Skeletal muscle tissue (tissue), 4 donors: ENCODE data around the gene ZNF654. TPM values are rescaled to one million over a fixed set of nuclear protein-coding genes. Genes with fewer than 3 reads are reported as not detected.
A peak's percentile ranks its signal among the peaks of the same experiment; 100 is the strongest.

Experiments
- H3K27ac ChIP-seq: one replicate; pipeline ENCODE4 v1.7.0; 2013; ENCODE audit warnings: mild to moderate bottlenecking, low read depth, low read length, inconsistent platforms
- H3K27me3 ChIP-seq, 3 donors: one replicate each; pipeline ENCODE4 v1.7.0; 2013; ENCODE audit warnings: low read length in 3 of 3; ENCODE audit not compliant: control insufficient read depth in 3 of 3, insufficient read depth in 3 of 3
- H3K36me3 ChIP-seq, 3 donors: one replicate each; pipeline ENCODE4 v1.7.0; 2013; ENCODE audit warnings: low read length in 3 of 3; ENCODE audit not compliant: control insufficient read depth in 3 of 3, insufficient read depth in 3 of 3
- H3K4me1 ChIP-seq, 3 donors: one replicate each; pipeline ENCODE4 v1.7.0; 2013; ENCODE audit warnings: low read length in 3 of 3, mild to moderate bottlenecking in 3 of 3; ENCODE audit not compliant: control insufficient read depth in 3 of 3, insufficient read depth in 3 of 3
- H3K4me3 ChIP-seq, 3 donors: one replicate each; pipeline ENCODE4 v1.7.0; 2013; ENCODE audit warnings: low read length in 3 of 3
- H3K9ac ChIP-seq, 3 donors: one replicate each; pipeline ENCODE4 v1.7.0; 2013; ENCODE audit warnings: low read length in 3 of 3, mild to moderate bottlenecking in 3 of 3, moderate library complexity in 2 of 3, low read depth in 1 of 3
- H3K9me3 ChIP-seq, 3 donors: one replicate each; pipeline ENCODE4 v1.7.0; 2013; ENCODE audit warnings: low read length in 3 of 3; ENCODE audit not compliant: control insufficient read depth in 3 of 3
- total RNA-seq: library from RNA; depleted of rRNA; stranded (reverse); fragments of >200 nt; gene quantifications from one replicate; pipeline ENCODE4 v1.2.3, GENCODE V29; 2014
- donor health status: Osteomylitis.

The ZNF654 gene
- total RNA-seq, 1 donor from 2014 or later, result 12.5 TPM

- Histone ChIP-seq H3K27ac (no peak overlapping the region), H3K4me3 (no peak overlapping the region), H3K36me3 (no peaks in the 10 kb centered on the region), H3K9ac (no peak overlapping the region), H3K9me3 (no peaks in the 10 kb centered on the region), H3K27me3 (no peaks in the 10 kb centered on the region), H3K4me1 (peaks cover 0 to 7% (median 0%) of the 10 kb centered on the region in 3 donors)
Observed at GRCh38 chr3:88033079-88033478, 26.0 kb upstream of the ZNF654 start.

- Histone ChIP-seq H3K27ac (no peak overlapping the region), H3K36me3 (no peaks in the 10 kb centered on the region)
Observed at GRCh38 chr3:88033808-88034207, 25.2 kb upstream of the ZNF654 start.

GRCh38 chr3:88034491-88035275 is 24.4 kb upstream of the ZNF654 start:
- H3K36me3 ChIP-seq, result no peaks in the 10 kb centered on the region
- H3K9ac ChIP-seq, result no peak overlapping the region
- H3K27ac ChIP-seq, result no peak overlapping the region
- no peaks in the 10 kb centered on the region for H3K27me3 ChIP-seq
- H3K9me3 ChIP-seq, result no peaks in the 10 kb centered on the region
- H3K4me3 ChIP-seq, result no peak overlapping the region
- peaks cover 0 to 7% (median 0%) of the 10 kb centered on the region in 3 donors for H3K4me1 ChIP-seq

More at GRCh38 chr3:88033808-88034207, 25.2 kb upstream of the ZNF654 start:
- H3K9ac ChIP-seq, result peak overlapping the region in 1 of 3 donors; percentile 38
- no peaks in the 10 kb centered on the region for H3K9me3 ChIP-seq
- H3K4me1 ChIP-seq, result peaks cover 0 to 7% (median 0%) of the 10 kb centered on the region in 3 donors
- no peak overlapping the region for H3K4me3 ChIP-seq
- no peaks in the 10 kb centered on the region for H3K27me3 ChIP-seq

GRCh38 chr3:88036221-88036620 is 22.8 kb upstream of the ZNF654 start:
- H3K9ac ChIP-seq, result no peak overlapping the region
- no peak overlapping the region for H3K27ac ChIP-seq
- no peaks in the 10 kb centered on the region for H3K9me3 ChIP-seq
- H3K4me3 ChIP-seq, result no peak overlapping the region
- H3K27me3 ChIP-seq, result no peaks in the 10 kb centered on the region
- H3K4me1 ChIP-seq, result peaks cover 0 to 6% (median 0%) of the 10 kb centered on the region in 3 donors
- no peaks in the 10 kb centered on the region for H3K36me3 ChIP-seq

- Histone ChIP-seq H3K27ac (no peak overlapping the region), H3K4me3 (no peak overlapping the region), H3K4me1 (no peaks in the 10 kb centered on the region), H3K36me3 (no peaks in the 10 kb centered on the region), H3K27me3 (no peaks in the 10 kb centered on the region), H3K9ac (no peak overlapping the region), H3K9me3 (no peaks in the 10 kb centered on the region)
Observed at GRCh38 chr3:88038566-88038965, 20.5 kb upstream of the ZNF654 start.

GRCh38 chr3:88040529-88040928 is 18.5 kb upstream of the ZNF654 start:
- Histone ChIP-seq H3K27ac (no peak overlapping the region), H3K4me3 (no peak overlapping the region), H3K9me3 (no peaks in the 10 kb centered on the region), H3K9ac (no peak overlapping the region), H3K27me3 (no peaks in the 10 kb centered on the region), H3K4me1 (no peaks in the 10 kb centered on the region), H3K36me3 (no peaks in the 10 kb centered on the region)

GRCh38 chr3:88041005-88041404 is 18.1 kb upstream of the ZNF654 start:
- no peak overlapping the region for H3K27ac ChIP-seq
- H3K36me3 ChIP-seq, result no peaks in the 10 kb centered on the region

GRCh38 chr3:88044411-88044810 is 14.6 kb upstream of the ZNF654 start:
- Histone ChIP-seq H3K4me3 (no peak overlapping the region), H3K36me3 (no peaks in the 10 kb centered on the region), H3K4me1 (no peaks in the 10 kb centered on the region), H3K9me3 (no peaks in the 10 kb centered on the region), H3K27ac (no peak overlapping the region), H3K27me3 (no peaks in the 10 kb centered on the region), H3K9ac (no peak overlapping the region)

More at GRCh38 chr3:88041005-88041404, 18.1 kb upstream of the ZNF654 start:
- no peak overlapping the region for H3K4me3 ChIP-seq
- H3K4me1 ChIP-seq, result no peaks in the 10 kb centered on the region
- H3K9me3 ChIP-seq, result no peaks in the 10 kb centered on the region
- H3K27me3 ChIP-seq, result no peaks in the 10 kb centered on the region
- H3K9ac ChIP-seq, result no peak overlapping the region

- Histone ChIP-seq H3K27ac (no peak overlapping the region), H3K9ac (no peak overlapping the region), H3K36me3 (no peaks in the 10 kb centered on the region), H3K27me3 (no peaks in the 10 kb centered on the region), H3K9me3 (no peaks in the 10 kb centered on the region), H3K4me1 (no peaks in the 10 kb centered on the region), H3K4me3 (no peak overlapping the region)
Observed at GRCh38 chr3:88046766-88047165, 12.3 kb upstream of the ZNF654 start.

GRCh38 chr3:88057630-88058305 is 1.3 kb upstream of the ZNF654 start:
- Histone ChIP-seq H3K9ac (peak overlapping the region; percentile 84 to 92 (median 92)), H3K4me1 (peaks cover 6 to 28% (median 10%) of the 10 kb centered on the region in 3 donors), H3K27me3 (no peaks in the 10 kb centered on the region), H3K4me3 (peak overlapping the region; percentile 77 to 94 (median 86)), H3K9me3 (no peaks in the 10 kb centered on the region), H3K27ac (peak overlapping the region; percentile 97), H3K36me3 (peaks cover 6 to 13% (median 11%) of the 10 kb centered on the region in 3 donors)
